NCI-H345 (cell line): ENCODE measurements around the gene PREX1.
A peak's percentile ranks its signal among the peaks of the same experiment; 100 is the strongest.

Experiments used
- DNase-seq: peaks from one replicate; lab custom pipeline; 2025; lab: John Stamatoyannopoulos, UW

PREX1 gene

DNA sequence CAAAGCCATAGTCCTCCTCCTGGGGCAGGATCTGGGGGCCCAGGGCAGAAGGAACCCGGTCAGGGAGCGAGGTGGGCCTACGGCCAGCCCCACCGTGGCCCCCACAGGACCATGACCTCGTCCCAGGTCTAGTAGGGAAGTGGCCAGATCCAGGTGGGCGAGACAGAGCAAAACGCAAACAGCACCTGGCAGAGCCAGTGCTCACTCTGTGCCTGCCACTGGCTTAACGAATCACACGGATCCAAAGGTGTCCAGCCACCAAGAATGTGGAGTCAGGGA lies 169.7 kb downstream of the PREX1 start:
- no peak for DNase-seq

DNA sequence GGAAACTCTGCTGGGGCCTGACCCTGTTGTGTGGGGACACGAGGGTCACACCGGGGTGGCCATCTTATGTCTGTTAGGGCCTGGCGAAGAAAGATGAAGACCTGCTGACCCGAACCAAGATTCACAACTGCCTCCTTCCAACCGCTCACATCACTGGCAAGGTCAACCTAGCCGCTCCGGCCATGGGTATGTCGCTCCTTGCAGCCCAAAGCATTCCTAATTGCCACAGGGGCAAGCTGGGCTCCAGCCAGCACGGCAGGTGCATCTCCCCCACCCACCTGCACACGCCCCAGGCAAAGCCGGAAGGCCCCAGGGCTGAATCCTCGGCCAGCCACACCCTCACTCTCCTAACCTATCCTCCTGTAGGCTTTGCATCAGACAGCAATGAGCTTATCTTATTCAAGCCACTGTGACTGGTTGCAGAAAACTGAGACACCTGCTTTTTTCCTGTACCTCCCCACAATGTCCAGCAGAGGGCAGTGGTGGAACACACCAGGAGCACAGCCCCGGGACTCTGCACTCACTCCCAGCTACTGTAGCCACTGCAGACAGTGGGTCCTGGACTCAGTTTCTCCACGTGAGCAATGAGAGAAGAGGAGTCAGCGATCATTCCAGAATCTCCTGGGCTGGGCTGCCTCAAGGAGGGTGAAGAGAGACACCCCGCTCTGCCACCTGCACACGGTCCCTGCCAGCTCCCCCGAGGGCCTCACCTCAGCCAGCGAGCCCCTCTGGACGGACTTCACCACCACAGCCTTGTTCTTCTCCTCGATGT lies 170.2 kb downstream of the PREX1 start:
- DNase-seq = peak; percentile 82

DNA sequence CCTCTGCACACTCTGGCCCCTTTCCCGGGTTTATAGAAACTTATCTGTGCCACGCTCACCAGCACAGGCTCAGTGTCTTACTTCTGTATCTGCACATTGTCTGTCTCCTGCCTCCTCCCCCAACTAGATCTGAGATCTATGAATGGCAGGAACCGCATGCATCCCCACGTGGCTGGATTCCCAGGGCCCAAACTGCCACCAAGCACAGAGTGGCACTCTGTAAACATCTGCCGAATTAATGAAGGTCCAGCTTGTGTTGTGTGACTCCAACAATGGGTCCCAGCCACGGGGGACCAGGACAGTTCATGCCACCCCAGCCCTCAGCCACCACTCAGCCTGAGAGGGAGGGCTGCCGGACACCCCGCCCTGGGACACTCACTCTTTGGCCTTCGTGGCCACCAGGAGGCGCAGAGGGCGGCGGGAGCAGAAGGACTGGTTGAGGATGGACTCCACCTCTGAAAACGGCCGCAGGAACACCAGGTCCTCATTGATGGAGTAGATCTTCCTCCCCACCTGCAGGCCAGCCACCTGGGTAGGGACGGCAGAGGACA lies 171.1 kb downstream of the PREX1 start:
- DNase-seq = no peak

DNA sequence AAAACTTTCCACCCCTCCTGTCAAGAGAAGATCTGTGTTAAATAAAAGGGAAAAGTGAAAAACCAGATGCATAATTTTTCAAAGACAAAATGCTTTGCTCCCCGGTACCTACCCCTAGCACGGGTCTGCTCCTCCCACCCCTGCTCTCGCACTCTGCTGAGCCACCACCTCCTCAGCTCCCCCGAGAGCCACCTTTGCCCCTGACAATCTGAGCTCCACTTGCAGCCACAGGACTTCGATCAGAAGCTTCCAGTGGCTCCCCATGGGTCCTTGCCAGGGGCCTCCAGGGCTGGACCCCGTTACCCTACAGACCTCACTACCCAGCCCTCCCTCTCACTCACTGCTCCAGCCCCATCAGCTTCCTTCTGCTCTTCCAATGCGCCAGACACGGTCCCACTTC lies 171.7 kb downstream of the PREX1 start:
- DNase-seq = no peak

DNA sequence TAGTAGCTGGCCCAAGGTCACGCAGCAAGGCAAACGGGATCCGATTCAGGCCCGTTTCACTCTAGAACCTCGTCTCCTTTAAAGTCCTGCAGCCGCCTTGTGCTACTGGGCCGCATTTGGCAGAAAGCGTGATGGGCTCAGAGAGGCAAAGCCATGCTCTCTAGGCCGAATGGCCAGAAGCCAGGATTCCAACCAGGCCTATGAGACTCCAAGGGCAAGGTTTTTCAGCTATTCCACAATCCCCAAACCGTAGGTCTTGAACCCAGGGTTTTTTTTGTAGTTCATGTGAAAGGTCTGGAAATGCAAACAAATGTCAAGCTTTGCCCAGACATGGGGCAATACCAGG lies 174.1 kb downstream of the PREX1 start:
- no peak for DNase-seq

DNA sequence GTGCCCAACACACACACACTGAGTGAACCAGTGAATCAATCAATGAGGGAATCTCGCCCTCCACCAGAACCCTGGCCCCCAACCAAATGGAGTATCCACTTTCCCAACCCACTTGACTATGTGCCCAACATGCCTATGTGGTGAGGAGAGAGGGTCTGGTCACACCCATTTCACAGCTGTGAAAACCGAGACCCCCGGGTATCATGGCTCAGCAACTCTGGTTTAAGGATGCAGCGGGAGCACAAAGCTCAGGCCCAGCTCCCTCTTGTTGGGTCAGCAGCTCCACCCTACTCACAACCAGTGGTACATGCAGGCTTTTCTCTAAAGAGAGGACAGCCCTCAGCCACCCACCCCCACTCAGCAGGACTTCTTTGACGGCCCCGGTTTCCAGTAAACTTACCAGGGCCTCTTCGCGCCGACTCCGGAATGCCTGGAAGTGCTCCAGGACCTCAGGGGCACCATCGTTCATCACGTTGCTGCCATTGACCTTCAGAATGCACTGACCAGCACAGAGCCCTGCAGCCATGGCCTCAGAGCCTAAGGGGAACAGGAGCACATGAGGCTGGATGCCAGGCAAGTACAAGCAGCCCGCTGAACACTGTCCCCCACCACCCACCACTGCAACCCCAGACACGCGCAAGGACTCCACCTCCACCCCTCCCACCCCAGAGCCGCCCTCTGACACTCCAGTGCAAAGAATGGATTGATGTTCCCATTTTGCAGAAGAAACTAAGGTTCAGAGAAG lies 174.7 kb downstream of the PREX1 start:
- no peak for DNase-seq

DNA sequence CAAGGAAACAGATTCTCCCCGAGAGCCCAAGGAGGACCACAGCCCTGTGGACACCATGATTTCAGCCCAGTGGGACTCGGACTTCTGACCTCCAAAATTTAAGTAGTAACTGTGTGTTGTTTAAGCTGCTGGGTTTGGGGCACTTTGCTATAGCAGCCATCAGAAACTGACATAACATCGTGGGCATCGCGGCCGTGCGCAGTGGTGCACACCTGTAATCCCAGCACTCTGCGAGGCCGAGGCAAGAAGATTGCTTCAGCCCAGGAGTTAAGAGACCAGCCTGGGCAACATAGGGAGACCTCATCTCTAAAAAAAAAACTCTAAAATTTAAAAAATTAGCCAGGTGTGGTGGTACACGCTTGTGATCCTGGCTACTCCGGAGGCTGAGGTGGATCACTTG lies 175.8 kb downstream of the PREX1 start:
- DNase-seq = no peak

DNA sequence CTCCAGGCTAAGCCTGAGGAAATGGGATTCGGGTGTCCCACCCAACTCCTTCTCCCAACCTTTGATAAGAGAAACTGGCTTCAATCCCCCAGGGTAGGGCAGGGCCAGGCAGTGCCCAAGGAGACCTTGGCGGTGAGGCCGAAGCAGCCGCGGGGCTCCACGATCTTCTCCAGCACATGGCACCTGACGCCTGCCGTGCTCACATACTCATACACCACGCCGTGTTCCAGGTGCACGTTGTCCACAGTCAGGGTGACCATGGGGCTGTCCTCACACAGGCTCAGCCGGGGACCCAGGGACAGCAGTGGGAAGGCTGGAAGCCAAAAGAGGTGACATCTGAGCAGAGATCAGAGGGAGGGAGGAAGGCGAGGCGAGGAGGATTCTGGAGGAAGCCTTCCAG lies 176.5 kb downstream of the PREX1 start:
- no peak for DNase-seq

DNA sequence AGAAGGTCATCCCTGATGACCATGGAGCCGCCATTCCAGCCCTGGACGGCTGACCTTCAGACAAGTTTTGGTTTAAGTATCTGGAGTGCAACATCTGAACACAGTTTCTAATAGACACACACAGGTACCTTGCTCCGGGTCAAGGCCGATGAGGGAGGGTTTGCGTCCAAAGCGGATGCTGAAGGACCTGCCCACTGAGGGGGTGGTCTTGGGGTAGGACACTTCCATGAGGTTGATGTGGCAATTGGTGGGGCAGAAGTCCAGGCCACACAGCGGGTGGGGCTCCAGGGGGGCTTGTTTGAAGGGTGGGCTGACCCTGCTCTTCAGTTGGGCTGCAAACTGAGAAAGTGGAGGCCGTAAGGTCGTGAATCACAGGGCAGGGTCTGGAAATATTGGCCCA lies 177.9 kb downstream of the PREX1 start:
- DNase-seq = no peak

DNA sequence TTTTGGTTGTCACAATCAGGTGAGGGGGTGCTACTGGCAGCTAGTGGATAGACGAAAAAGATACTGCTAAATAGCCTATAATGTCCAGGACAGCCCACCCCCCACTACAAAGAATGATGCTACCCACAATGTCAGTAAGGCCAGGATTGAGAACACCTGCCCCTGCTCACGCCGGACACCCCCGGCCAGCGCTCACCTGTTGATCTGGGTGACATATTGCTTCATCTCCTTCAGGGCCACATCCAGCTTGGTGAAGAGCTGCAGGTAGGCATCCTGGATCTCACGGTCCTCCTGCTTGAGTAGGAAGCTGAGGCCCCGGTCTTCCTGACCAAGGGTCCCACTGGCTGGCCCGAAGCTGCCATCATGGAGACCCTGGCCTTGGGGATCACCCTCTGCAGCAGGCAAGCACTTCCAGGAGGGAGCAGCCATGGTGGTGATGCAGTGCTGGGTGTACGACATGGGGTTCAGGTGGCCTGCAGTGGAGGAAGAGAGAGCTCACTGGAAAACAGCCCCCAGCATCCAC lies 178.6 kb downstream of the PREX1 start:
- no peak for DNase-seq

DNA sequence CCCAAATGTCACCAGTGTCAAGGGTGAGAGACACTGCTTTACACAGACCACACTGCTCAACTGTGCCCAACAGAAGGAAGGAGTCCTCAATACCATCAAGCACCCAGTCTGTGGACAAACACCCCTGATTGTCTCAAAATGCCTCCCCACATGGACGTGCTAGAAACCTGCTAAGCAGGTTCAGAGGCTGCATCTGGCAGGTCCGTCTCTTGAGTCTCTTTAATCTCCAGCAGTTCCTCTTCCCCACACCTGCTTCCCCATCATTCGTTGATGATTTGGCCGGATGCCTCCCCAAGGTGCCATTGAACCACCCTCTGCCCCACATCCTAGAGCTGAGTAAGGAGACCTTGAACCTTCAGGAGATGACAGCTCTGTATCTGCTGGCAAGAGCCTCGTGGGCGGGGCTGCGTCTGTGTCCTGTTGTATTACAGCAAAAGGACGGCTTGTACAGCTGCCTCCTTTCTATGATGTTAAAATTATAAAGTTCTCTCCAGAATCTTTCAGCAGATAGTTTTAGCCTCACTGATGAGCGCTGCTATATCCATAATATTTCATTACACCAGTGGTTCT lies 179.2 kb downstream of the PREX1 start:
- DNase-seq = peak; percentile 67

DNA sequence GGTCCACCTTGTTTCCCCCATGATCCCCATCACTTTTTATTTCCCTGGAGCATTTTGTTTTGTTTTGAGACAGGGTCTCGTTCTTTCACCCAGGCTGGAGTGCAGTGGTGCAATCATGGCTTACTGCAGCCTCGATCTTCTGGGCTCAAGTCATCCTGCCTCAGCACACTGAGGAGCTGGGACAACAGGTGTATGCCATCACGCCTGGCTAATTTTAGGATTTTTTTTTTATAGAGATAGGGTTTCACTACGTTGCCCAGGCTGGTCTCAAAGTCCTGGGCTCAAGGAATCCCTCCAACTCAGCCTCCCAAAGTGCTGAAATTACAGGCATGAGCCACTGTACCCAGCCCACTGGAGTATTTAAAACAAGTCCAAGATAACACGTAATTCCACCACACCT lies 179.9 kb downstream of the PREX1 start:
- no peak for DNase-seq

DNA sequence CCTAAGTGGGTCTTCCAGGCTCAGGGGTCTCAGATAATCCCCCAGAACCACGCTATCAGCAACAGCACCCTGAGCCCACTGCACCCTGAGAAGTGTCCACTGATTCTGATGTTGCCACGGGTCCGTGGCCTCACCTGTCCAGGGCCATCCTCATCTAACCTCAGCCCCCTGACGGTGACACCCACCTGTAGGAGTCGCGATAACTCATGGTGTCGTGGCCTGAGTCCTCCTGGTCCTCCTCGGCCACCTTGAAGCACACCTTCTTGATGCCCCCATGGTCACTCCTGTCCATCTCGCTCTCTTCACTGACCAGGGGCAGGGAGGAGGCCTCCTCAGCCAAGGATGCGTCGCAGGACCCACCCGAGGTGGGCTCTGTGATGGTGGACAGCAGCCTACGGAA lies 182.1 kb downstream of the PREX1 start:
- DNase-seq = no peak

DNA sequence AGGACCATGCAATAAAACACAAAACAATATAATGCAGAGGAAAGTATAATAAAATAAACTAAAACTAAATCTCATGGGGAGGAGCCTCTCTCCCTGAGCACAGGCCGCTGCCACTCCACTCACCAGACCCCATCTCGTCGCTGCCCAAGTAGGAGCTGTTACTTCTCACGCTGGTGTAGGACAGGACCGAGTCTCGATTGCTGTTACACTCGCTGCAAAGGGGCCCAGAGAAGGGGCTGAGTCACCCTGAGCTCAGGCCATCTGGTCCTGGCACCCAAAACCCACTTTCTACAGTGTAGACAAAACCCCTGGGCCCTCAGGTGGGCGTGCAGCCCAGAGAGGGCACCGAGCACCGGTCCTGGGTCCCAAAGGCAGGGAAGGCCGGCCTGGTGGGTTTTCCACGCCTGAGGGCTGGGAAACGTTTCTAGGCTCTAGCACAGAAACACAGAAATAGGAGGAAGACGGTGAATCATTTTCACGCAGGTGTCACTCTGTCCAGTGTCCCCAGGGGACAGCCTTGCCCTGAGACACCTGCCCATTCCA lies 183.4 kb downstream of the PREX1 start:
- no peak for DNase-seq

DNA sequence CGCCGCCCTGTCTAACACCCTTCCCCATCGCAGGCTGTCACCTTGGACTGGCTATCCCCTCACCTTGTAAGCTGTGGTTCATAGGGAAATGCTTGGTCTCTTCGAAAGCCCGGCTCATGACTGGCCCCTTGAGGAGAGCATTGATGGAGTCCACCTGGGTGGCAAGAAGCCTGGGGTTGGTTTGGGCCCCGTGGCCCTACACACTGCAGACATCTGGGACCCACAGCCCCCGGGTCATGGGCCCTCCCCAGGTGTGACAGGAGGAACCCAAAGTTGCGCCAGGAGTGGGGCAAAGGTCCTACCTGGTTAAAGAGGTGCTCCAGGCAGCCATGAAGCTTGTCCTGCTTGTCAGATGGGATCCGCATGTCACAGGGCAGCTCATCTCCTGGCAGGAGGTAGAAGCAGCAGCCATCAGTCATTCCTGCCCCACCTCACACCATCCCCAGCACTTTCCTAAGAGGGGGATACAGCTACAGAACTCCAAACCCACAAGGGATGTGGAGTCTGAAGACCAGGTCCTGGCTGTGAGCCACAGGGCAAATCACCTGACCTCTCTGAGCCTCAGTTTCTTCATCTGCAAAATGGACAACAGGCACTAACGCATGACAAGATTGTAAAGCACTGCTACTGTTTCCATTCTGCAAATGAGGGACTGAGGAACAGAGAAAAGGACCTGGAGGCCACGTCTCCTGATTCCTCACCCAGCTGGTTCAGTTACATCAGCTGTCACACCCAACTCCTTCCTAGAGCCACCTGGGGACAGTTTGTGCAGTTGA lies 185.5 kb downstream of the PREX1 start:
- DNase-seq = no peak

DNA sequence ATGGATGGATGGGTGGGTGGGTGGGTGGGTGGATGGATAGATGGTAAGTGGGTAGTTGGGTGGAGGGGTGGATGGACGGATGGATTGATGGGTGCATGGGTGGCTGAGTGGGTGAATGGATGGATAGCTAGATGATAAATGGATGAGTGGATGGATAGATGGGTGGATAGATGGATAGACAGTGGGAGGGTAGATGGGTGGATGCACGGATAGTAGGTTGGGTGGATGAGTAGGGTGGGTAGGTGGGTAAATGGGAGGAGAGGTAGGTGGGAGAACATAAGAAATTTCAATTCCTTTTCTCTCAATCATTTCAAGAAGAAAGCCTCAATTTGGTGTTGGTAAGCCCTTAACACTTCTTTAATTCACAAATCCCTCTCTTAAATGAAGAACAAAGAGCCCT lies 186.9 kb downstream of the PREX1 start:
- DNase-seq = no peak

DNA sequence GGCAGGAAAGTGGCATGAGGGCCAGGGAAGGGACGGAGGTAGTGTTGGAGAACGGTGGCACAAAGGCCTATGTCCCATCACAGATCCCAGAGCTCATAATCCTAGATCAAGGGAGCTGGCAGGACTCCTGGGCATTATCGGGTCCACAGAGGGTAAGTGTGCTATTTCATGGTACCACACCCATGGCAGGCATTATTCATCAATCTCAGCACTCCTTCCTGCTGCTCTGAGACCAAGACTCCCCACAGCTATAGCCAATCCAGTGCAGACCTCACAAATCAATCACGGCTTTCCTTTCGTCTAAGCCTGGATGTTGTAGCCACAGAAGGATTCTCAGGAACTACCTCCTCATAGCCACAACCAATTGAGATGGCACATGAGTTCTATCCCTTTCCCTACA lies 187.9 kb downstream of the PREX1 start:
- DNase-seq = no peak

DNA sequence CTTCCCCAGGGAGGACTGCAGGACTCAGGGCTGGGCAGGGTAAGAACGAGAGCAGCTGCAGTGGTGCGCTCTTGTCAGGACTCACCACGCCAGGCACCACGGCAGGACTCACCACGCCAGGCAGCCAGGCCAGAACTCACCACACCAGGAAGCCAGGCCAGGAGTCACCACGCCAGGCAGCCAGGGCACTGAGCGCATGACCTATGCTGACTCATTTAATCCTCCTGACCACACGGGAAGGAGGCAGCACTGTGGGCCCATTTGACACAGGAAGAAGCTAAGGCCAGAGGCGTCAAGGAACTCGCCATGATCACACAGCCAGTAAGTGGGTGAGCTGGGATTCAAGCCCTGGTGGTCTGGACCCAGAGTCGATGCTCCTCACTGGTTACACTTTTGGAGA lies 189.3 kb downstream of the PREX1 start:
- DNase-seq = no peak

DNA sequence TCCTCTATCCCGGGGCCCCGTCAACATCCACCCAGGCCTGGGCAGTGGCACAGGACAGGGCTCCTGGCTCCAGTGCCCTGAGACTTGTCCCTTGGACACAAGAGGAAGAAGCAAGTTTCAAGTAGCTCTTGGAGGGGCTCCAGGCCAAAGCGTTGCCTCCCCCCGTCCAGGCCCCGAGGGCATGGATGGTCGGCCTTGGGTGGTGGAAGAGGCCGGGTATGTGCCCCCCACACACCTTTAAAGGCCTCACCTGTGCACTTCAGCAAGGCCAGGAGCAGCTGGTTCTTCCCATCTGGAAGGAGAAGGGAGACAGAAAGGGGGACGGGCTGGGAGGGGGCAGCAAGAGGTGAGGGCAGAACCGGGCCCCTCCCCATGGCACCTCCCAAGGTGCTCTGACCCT lies 190.3 kb downstream of the PREX1 start:
- DNase-seq = no peak

DNA sequence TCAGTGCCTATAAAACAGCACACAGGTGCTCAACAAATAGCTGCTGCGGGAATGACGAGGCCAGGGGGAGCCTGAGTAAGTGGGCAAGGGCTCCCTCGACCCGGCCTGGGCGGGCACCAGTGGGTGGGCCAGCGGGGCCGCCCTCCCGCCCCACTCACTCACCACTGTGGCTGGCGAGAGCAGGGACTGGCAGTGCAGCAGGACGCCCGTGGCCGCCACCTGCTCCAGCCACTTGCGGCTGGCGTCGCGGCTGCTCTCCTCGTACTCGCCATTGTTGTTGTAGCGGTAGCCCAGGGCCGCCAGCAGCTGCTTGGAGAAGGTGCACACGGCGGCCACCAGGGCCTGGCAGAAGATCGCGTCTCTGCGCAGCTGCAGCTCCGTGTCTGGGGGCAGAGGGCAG lies 191.5 kb downstream of the PREX1 start:
- no peak for DNase-seq

DNA sequence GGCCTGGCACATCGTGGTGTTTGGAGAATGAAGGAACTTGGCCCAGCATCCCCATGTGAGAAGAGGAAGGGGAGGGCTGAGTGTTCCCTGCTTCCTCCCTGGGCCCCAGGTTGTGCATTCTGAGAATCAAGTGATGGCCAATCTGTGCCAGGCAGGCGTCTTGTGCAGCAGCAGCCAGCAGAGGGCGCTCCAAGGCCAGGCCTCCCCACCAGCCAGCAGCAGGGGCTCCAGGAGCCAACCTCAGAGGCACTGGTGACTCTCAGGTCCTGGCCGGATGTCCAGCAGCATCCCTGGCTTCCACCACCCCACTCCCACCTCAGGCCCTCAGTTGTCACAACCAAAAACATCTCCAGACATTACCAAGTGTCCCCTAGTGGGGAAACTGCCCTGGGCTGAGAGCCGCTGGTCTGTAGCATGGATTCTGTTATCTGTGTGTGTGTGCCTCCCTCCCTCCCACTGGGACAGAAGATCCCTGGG lies 192.0 kb downstream of the PREX1 start:
- DNase-seq = peak; percentile 38

DNA sequence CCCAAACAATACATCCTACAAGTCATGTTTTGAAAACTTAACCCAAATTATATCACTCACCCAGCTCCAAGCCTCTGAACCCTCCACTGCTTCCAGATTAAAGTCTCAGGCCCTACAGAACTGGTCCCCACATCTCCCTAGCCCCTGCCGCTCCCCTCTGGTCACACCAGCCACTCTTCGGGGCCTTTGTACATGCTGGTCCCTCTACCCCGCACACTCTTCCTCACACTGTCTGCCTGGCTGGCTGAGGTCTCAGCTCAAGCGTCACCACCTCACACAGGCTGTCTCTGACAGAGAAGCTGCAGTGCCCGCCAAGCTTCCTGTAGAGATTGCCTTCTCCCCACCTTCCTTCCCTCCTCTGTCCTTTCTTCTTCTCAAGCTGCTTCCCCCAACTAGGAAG lies 192.4 kb downstream of the PREX1 start:
- no peak for DNase-seq
